ENCODE data around the gene WNT11.

The WNT11 gene

DNA sequence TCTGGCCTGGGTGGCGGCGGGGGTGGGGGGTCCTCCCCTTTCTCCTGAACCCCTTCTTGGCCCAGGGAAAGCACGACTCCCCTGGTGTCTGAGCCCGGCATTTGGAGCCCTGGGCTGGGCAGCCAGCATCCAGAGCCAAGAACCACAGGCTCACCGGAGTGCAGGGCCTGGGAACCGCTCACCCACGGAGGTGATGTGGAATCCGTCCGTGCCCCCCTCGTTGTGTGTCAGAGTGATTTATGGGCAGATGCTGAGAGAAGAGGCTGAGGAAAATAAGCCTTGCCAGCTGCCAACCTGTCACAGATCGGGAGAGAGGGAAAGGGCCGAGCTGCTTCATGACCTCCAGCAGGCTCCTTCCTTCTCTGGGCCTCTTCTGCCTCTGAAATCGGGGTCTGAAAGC lies 33.7 kb downstream of the WNT11 start:
- no peak for DNase-seq (ENCODE audit: low spot score)
- in situ Hi-C loops (cut with MboI; ENCODE audit: low sequenced_read_pairs, unreplicated experiment), result no loop called here
- TF ChIP-seq, protein P1, sequence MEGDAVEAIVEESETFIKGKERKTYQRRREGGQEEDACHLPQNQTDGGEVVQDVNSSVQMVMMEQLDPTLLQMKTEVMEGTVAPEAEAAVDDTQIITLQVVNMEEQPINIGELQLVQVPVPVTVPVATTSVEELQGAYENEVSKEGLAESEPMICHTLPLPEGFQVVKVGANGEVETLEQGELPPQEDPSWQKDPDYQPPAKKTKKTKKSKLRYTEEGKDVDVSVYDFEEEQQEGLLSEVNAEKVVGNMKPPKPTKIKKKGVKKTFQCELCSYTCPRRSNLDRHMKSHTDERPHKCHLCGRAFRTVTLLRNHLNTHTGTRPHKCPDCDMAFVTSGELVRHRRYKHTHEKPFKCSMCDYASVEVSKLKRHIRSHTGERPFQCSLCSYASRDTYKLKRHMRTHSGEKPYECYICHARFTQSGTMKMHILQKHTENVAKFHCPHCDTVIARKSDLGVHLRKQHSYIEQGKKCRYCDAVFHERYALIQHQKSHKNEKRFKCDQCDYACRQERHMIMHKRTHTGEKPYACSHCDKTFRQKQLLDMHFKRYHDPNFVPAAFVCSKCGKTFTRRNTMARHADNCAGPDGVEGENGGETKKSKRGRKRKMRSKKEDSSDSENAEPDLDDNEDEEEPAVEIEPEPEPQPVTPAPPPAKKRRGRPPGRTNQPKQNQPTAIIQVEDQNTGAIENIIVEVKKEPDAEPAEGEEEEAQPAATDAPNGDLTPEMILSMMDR (IDR thresholded peaks at IDR 0.05; ENCODE audit: borderline replicate concordance, control extremely low read depth, extremely low read depth, insufficient read depth, missing control alignments), result no peak

DNA sequence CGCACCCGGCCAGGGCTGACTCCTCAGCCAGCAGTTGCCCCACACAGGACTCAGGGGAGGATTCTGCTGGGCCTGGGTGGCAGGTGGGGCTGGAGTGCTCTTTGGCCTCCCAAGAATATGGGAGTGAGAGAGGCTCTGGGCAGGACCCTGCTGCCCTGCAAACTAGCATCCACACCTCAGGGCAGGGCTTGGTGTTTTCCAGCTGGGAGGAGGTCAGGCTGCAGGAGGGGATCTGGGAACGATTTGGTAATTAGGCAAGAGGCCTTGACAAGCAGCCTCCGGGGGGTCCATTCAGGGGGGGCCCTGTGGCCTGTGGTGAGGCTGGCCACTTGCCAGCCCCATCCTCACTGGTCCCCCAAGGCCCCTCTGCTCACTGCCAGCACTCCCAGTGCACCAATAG lies 35.8 kb downstream of the WNT11 start:
- TF ChIP-seq, protein P1 (IDR thresholded peaks at IDR 0.05; ENCODE audit: borderline replicate concordance, control extremely low read depth, extremely low read depth, insufficient read depth, missing control alignments), result no peak
- in situ Hi-C loops (cut with MboI; ENCODE audit: low sequenced_read_pairs, unreplicated experiment), result no loop called here
- no peak for DNase-seq (ENCODE audit: low spot score)

DNA sequence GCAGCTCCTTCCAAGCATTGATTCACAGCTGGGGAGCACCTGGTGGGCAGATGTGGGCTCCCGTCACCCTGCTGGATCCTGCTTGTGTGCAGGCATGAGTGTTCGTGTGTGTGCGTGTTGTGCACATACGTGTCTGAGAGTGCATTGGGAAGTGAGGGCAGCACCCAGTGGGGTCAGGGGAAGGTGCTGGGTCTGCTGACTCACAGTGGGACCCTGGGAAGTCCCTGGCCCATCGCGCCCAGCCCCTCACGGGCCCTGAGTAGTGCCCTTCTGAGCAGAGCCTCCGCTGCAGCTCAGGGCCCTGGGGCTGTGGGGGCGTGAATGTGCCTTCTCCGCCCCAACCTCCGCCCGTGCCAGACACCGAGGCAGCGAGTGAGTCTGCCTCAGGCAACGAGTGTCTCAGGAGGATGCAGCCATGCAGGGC lies 36.8 kb downstream of the WNT11 start:
- no peak for DNase-seq (ENCODE audit: low spot score)
- TF ChIP-seq, protein P1 (IDR thresholded peaks at IDR 0.05; ENCODE audit: borderline replicate concordance, control extremely low read depth, extremely low read depth, insufficient read depth, missing control alignments), result no peak
- in situ Hi-C loops (cut with MboI; ENCODE audit: low sequenced_read_pairs, unreplicated experiment), result no loop called here

DNA sequence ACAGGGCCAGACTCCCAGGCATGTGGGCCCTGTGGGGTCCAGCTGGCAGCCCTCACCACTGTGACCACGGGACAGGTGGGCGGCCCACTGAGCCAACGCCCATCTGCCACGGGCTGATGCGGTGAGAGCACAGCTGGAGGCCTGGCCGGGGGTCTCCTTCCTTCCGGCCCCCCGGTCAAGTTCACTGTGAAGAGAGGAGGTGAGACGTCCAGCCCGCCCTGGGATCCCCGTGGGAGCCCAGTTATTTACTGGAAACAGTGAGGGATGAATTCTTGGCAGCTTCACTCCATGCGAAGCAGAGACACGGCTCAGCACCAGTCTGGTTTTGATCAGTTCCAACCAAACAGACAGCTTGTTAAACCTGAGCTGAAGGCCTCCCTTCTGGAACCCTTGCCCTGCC lies 38.7 kb downstream of the WNT11 start:
- TF ChIP-seq, protein P1 (IDR thresholded peaks at IDR 0.05; ENCODE audit: borderline replicate concordance, control extremely low read depth, extremely low read depth, insufficient read depth, missing control alignments), result no peak
- in situ Hi-C loops (cut with MboI; ENCODE audit: low sequenced_read_pairs, unreplicated experiment), result no loop called here
- DNase-seq (ENCODE audit: low spot score), result no peak

DNA sequence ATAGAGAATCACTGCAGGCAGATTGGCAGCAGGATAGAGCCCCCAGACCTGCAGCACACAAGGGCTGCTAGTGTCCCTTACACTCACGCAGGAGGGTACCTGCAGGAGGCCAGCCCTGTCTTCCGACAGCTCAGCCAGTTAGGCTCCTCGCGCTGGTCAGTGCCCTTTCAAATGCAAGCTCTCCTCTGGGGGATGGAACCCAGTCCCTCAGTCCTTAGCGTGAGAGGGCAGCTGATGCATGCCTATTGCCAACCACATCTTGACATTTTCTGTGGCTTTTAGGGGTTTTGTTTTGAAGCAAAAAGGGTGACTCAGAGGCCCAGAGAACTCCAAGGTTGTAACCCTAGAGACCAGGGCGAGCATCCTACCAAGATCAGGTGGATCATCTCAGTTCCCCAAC lies 40.0 kb downstream of the WNT11 start:
- in situ Hi-C loops (cut with MboI; ENCODE audit: low sequenced_read_pairs, unreplicated experiment), result no loop called here
- TF ChIP-seq, protein P1 (IDR thresholded peaks at IDR 0.05; ENCODE audit: borderline replicate concordance, control extremely low read depth, extremely low read depth, insufficient read depth, missing control alignments), result no peak
- DNase-seq (ENCODE audit: low spot score), result no peak

DNA sequence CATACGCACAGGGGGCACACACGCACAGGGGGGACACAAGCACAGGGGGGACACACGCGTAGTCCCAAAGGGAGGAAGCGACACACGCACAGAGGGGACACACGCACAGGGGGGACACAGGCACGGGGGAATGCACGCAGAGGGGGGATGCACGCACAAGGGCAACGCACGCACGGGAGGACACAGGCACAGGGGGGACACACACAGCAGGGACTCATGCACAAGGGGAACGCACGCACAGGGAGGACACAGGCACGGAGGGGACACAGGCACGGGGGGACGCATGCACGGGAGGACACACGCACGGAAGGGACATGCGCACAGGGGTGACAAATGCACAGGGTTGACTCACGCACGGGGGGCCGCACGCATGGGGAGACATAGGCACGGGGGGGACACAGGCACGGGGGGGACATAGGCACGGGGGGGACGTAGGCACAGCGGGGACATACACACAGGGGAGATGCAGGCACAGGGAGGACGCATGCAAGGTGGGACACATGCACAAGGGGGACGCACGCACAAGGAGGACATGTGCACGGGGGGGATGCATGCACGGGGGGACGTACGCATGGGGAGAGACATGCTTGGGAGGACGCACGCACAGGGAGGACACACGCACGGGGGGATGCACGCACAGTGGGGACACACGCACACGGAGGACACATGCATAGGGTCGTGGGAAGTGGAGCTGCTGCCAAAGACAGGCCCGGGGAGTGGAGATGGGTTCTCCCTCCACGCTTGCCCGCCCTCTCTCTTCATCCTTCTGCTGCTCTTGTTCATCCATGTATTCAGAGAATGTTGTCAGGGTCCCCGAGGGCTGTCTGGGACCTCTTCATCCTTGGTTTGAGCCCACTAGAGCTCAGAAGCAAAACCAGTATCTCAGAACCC lies 41.2 kb downstream of the WNT11 start:
- in situ Hi-C loops (cut with MboI; ENCODE audit: low sequenced_read_pairs, unreplicated experiment), result no loop called here
- TF ChIP-seq, protein P1 (IDR thresholded peaks at IDR 0.05; ENCODE audit: borderline replicate concordance, control extremely low read depth, extremely low read depth, insufficient read depth, missing control alignments), result no peak
- no peak for DNase-seq (ENCODE audit: low spot score)

Measured in GM13976 (cell line).